Lung (tissue), 12 donors: ENCODE results near the gene TDRD12. TPM values are rescaled to one million over a fixed set of nuclear protein-coding genes. Genes with fewer than 3 reads are reported as not detected.

ENCODE experiments used
- ATAC-seq: fragments of 200-7000 bp; cut with Tn5 transposase; one replicate; pipeline ENCODE4 v1.9.1; 2020; ENCODE audit warnings: moderate number of reproducible peaks; ENCODE audit not compliant: insufficient read depth, low FRiP score
- DNase-seq, 3 donors: peaks; one replicate each; pipeline ENCODE4 v3.0.0-alpha.2; 2013 to 2017
- H3K27ac ChIP-seq, 2 donors: one replicate each; pipeline ENCODE4 v1.5.1; 2013; ENCODE audit warnings: mild to moderate bottlenecking in 2 of 2, moderate library complexity in 2 of 2, control low read depth in 1 of 2, inconsistent platforms in 1 of 2, low read depth in 1 of 2, low read length in 1 of 2
- H3K27me3 ChIP-seq, 3 donors: one replicate each; pipeline ENCODE4 v1.5.1; 2013; ENCODE audit warnings: low read length in 2 of 3; ENCODE audit not compliant: control insufficient read depth in 3 of 3, insufficient read depth in 3 of 3
- H3K36me3 ChIP-seq, 4 donors: one replicate each; pipeline ENCODE4 v1.5.1; 2013; ENCODE audit warnings: low read length in 4 of 4, mild to moderate bottlenecking in 1 of 4, moderate library complexity in 1 of 4; ENCODE audit not compliant: control insufficient read depth in 4 of 4, insufficient read depth in 4 of 4
- H3K4me1 ChIP-seq, 5 donors: one replicate each; pipeline ENCODE4 v1.5.1; 2013; ENCODE audit warnings: low read length in 5 of 5, mild to moderate bottlenecking in 2 of 5, moderate library complexity in 1 of 5; ENCODE audit not compliant: control insufficient read depth in 5 of 5, insufficient read depth in 5 of 5
- H3K4me3 ChIP-seq: one replicate; pipeline ENCODE4 v1.5.1; 2013; ENCODE audit warnings: mild to moderate bottlenecking, control low read depth, moderate library complexity
- H3K9ac ChIP-seq, 2 donors: one replicate each; pipeline ENCODE4 v1.5.1; 2013; ENCODE audit warnings: low read length in 2 of 2, control low read depth in 1 of 2; ENCODE audit not compliant: insufficient read depth in 1 of 2
- H3K9me3 ChIP-seq, 4 donors: one replicate each; pipeline ENCODE4 v1.5.1; 2013; ENCODE audit warnings: low read length in 3 of 4, mild to moderate bottlenecking in 1 of 4, moderate library complexity in 1 of 4; ENCODE audit not compliant: control insufficient read depth in 4 of 4, insufficient read depth in 3 of 4
- CTCF ChIP-seq: IDR thresholded peaks from 2 replicates; pipeline ENCODE4 v1.5.1; 2012; ENCODE audit warnings: mild to moderate bottlenecking; ENCODE audit errors: control extremely low read depth, extremely low read depth
- WGBS, 2 donors: extraction: QIAGEN DNeasy Blood & Tissue Kit; methylation state at CpG; one replicate each; pipeline ENCODE4 v1.1.7; 2013; 5-methylcytosine and 5-hydroxymethylcytosine counted together
- polyA plus RNA-seq, 2 donors: library from polyadenylated mRNA; stranded (reverse); fragments of 200-250 nt; gene quantifications; one replicate each; pipeline ENCODE4 v1.2.1, GENCODE V29; 2013
- total RNA-seq, 2 donors: library from RNA; depleted of rRNA in 1 of 2; stranded (reverse); fragments of >200 nt in 1 of 2; gene quantifications; one replicate each; pipeline ENCODE4 v1.2.1, GENCODE V29; 2014 to 2021
- donor health status: control.
- donor health status: control.
- donor health status: Bipolar disorder and iron deficiency.
- donor health status: healthy.
- donor health status: DM: yes; HTN: yes; CAD: no.

Gene TDRD12
- total and polyA plus RNA-seq, 4 donors = 0.08 to 0.14 (median 0.10) TPM

GRCh38 chr19:32823747-32824102 is 104.2 kb downstream of the TDRD12 start:
- Histone ChIP-seq H3K27me3 (peaks cover 0 to 4% (median 0%) of the 10 kb centered on the region in 3 donors), H3K4me1 (no peaks in the 10 kb centered on the region), H3K36me3 (no peaks in the 10 kb centered on the region), H3K27ac (no peak overlapping the region), H3K9me3 (peaks cover 0 to 2% (median 0%) of the 10 kb centered on the region in 4 donors), H3K4me3 (no peak overlapping the region), H3K9ac (no peak overlapping the region)
- ATAC-seq (no peak), DNase-seq (no peak)
- no peak for TF ChIP-seq CTCF
- 88% methylated on average over 7 of the region's 7 CpGs for WGBS, 2 donors

GRCh38 chr19:32824191-32824751 is 104.7 kb downstream of the TDRD12 start:
- peak in 2 of 3 donors; percentile 19 to 36 for DNase-seq
- no peak overlapping the region for H3K27ac ChIP-seq
- H3K9ac ChIP-seq = no peak overlapping the region
- H3K27me3 ChIP-seq = peaks cover 0 to 4% (median 0%) of the 10 kb centered on the region in 3 donors
- TF ChIP-seq CTCF = no peak
- peaks cover 0 to 2% (median 0%) of the 10 kb centered on the region in 4 donors for H3K9me3 ChIP-seq
- H3K4me1 ChIP-seq = no peaks in the 10 kb centered on the region
- ATAC-seq = no peak
- H3K36me3 ChIP-seq = no peaks in the 10 kb centered on the region
- no peak overlapping the region for H3K4me3 ChIP-seq
- 38 to 44% methylated on average over 20 of the region's 20 CpGs for WGBS, 2 donors

- Histone ChIP-seq H3K4me1 (no peaks in the 10 kb centered on the region), H3K9ac (no peak overlapping the region), H3K9me3 (no peaks in the 10 kb centered on the region), H3K27me3 (peaks cover 0 to 4% (median 0%) of the 10 kb centered on the region in 3 donors), H3K36me3 (no peaks in the 10 kb centered on the region), H3K4me3 (no peak overlapping the region), H3K27ac (no peak overlapping the region)
- DNase-seq = peak in 2 of 3 donors; percentile 6 to 20
- ATAC-seq = no peak
- TF ChIP-seq CTCF = no peak
- 40 to 50% methylated on average over 21 of the region's 21 CpGs for WGBS, 2 donors
Measured at GRCh38 chr19:32824916-32825608, 105.5 kb downstream of the TDRD12 start.
